ENCODE measurements around the gene CUBN. TPM values are rescaled to one million over a fixed set of nuclear protein-coding genes. Genes with fewer than 3 reads are reported as not detected.

Gene CUBN
- polyA plus RNA-seq, 1 experiment, result 0.76 TPM

- Histone ChIP-seq H3K4me3 (ENCODE audit: low read depth, low read length) (no peak overlapping the region), H3K27me3 (ENCODE audit: control insufficient read depth, insufficient read depth, low read length) (no peaks in the 10 kb centered on the region), H3K27ac (ENCODE audit: low read depth, low read length) (no peak overlapping the region), H3K9me3 (ENCODE audit: control insufficient read depth, insufficient read depth, low read length) (no peaks in the 10 kb centered on the region; the same call in 1 of the 2 replicates)
- no peak for TF ChIP-seq CTCF (IDR thresholded peaks at IDR 0.05; ENCODE audit: low read depth, low read length)
- POLR2A ChIA-PET, result no interaction called here
- CTCF ChIA-PET, result interaction anchor here (0.6 to 1.5 kb wide), 4 partner anchors 369 to 933 kb away, joined by 3 to 4 read pairs (median 4); no protein-coding TSS in a partner anchor
- no peak for DNase-seq (ENCODE audit: low read depth, low spot score)
Observed at GRCh38 chr10:16812676-16813075, 316.9 kb downstream of the CUBN start.

- no peak for DNase-seq (ENCODE audit: low read depth, low spot score)
- TF ChIP-seq CTCF (IDR thresholded peaks at IDR 0.05; ENCODE audit: low read depth, low read length), result no peak
- ChIA-PET CTCF (interaction anchor here (0.8 kb wide), 1 partner anchor 909 kb away, joined by 4 read pairs; no protein-coding TSS in a partner anchor), POLR2A (no interaction called here)
- H3K9me3 ChIP-seq (ENCODE audit: control insufficient read depth, insufficient read depth, low read length), result no peaks in the 10 kb centered on the region
- no peak overlapping the region for H3K27ac ChIP-seq (ENCODE audit: low read depth, low read length)
- H3K27me3 ChIP-seq (ENCODE audit: control insufficient read depth, insufficient read depth, low read length), result no peaks in the 10 kb centered on the region
- no peak overlapping the region for H3K4me3 ChIP-seq (ENCODE audit: low read depth, low read length)
Observed at GRCh38 chr10:16811765-16812164, 317.8 kb downstream of the CUBN start.

- no peaks in the 10 kb centered on the region for H3K9me3 ChIP-seq (ENCODE audit: control insufficient read depth, insufficient read depth, low read length)
- CTCF ChIA-PET, result interaction anchor here (0.8 kb wide), 1 partner anchor 909 kb away, joined by 4 read pairs; no protein-coding TSS in a partner anchor
Observed at GRCh38 chr10:16811292-16811691, 318.3 kb downstream of the CUBN start.

GRCh38 chr10:16809074-16809718 lies 320.4 kb downstream of the CUBN start:
- POLR2A ChIA-PET, result no interaction called here
- CTCF ChIA-PET, result interaction anchor here (0.6 to 1.0 kb wide), 6 partner anchors 8 to 1395 kb away, joined by 3 to 5 read pairs (median 3); partner anchors contain the start of gene RSU1

More at GRCh38 chr10:16811292-16811691, 318.3 kb downstream of the CUBN start:
- Histone ChIP-seq H3K27ac (ENCODE audit: low read depth, low read length) (no peak overlapping the region), H3K27me3 (ENCODE audit: control insufficient read depth, insufficient read depth, low read length) (no peaks in the 10 kb centered on the region), H3K4me3 (ENCODE audit: low read depth, low read length) (no peak overlapping the region)
- TF ChIP-seq CTCF (IDR thresholded peaks at IDR 0.05; ENCODE audit: low read depth, low read length), result no peak
- POLR2A ChIA-PET, result no interaction called here
- DNase-seq (ENCODE audit: low read depth, low spot score), result no peak

More at GRCh38 chr10:16809074-16809718, 320.4 kb downstream of the CUBN start:
- DNase-seq (ENCODE audit: low read depth, low spot score), result no peak
- Histone ChIP-seq H3K27ac (ENCODE audit: low read depth, low read length) (no peak overlapping the region), H3K27me3 (ENCODE audit: control insufficient read depth, insufficient read depth, low read length) (no peaks in the 10 kb centered on the region), H3K9me3 (ENCODE audit: control insufficient read depth, insufficient read depth, low read length) (no peaks in the 10 kb centered on the region), H3K4me3 (ENCODE audit: low read depth, low read length) (no peak overlapping the region)
- peak; percentile 55 for TF ChIP-seq CTCF (IDR thresholded peaks at IDR 0.05; ENCODE audit: low read depth, low read length)
